Gastrocnemius medialis (tissue), 4 donors: ENCODE data around the gene CARD8. TPM values are rescaled to one million over a fixed set of nuclear protein-coding genes. Genes with fewer than 3 reads are reported as not detected.

Experiments
- ATAC-seq, 2 donors: fragments of 150-250 bp; one replicate each; pipeline ENCODE4 v1.9.1; 2016
- DNase-seq, 2 donors: peaks; one replicate each; pipeline ENCODE4 v3.0.0-alpha.2; 2019
- H3K27ac ChIP-seq, 4 donors: fragments of 200-600 bp; sonication (generic); 1 replicate in 1 of 4; 2 replicates in 3 of 4; pipeline ENCODE4 v1.5.1; 2016 to 2018; ENCODE audit warnings: mild to moderate bottlenecking in 2 of 4, moderate library complexity in 1 of 4
- H3K27me3 ChIP-seq, 3 donors: fragments of 200-600 bp; sonication (generic) in 2 of 3; 1 replicate in 1 of 3; 2 replicates in 2 of 3; pipeline versions ENCODE4 v1.5.1 to v1.6.0; 2016 to 2019; ENCODE audit warnings: mild to moderate bottlenecking in 1 of 3, moderate library complexity in 1 of 3
- H3K36me3 ChIP-seq, 2 donors: fragments of 200-600 bp; sonication (generic) in 1 of 2; one replicate each; pipeline ENCODE4 v1.5.1; 2017 to 2018
- H3K4me1 ChIP-seq, 2 donors: fragments of 200-600 bp; sonication (generic) in 1 of 2; one replicate each; pipeline ENCODE4 v1.5.1; 2016 to 2017; ENCODE audit warnings: mild to moderate bottlenecking in 2 of 2
- H3K4me3 ChIP-seq, 4 donors: fragments of 200-600 bp; sonication (generic) in 3 of 4; 1 replicate in 1 of 4; 2 replicates in 3 of 4; pipeline ENCODE4 v1.5.1; 2016 to 2019; ENCODE audit warnings: mild to moderate bottlenecking in 2 of 4
- H3K9me3 ChIP-seq, 3 donors: fragments of 200-600 bp; sonication (generic) in 2 of 3; 1 replicate in 1 of 3; 2 replicates in 2 of 3; pipeline ENCODE4 v1.5.1; 2016 to 2019
- CTCF ChIP-seq, 5 experiments: fragments of 450-650 bp in 3 of 5; fragments of 200-600 bp in 2 of 5; sonication (generic) in 2 of 5; IDR thresholded peaks in 4 of 5; conservative IDR thresholded peaks in 1 of 5; 1 replicate in 4 of 5; 2 replicates in 1 of 5; pipeline ENCODE4 v1.5.1; 2016 to 2019; ENCODE audit warnings: antibody characterized with exemption in 5 of 5, mild to moderate bottlenecking in 3 of 5, moderate library complexity in 3 of 5
- POLR2A ChIP-seq, 2 donors: fragments of 450-650 bp; IDR thresholded peaks; one replicate each; pipeline ENCODE4 v1.6.1; 2017; ENCODE audit warnings: antibody characterized with exemption in 2 of 2, mild to moderate bottlenecking in 2 of 2, moderate library complexity in 2 of 2
- in situ Hi-C, 4 donors: fragments of 200-750 bp; cut with MboI; loops; one replicate each; pipeline versions ENCODE4 v1.15.0 to v1.8.0; 2017; ENCODE audit warnings: low sequenced_read_pairs in 4 of 4
- intact Hi-C: fragments of 100-400 bp; cut with DNase I; formaldehyde crosslinking; loops from one replicate; pipeline ENCODE4 v1.15.1; 2023; ENCODE audit warnings: low total_unique reads
- total RNA-seq, 4 donors: library from RNA; depleted of rRNA; stranded (reverse); fragments of >200 nt; gene quantifications; one replicate each; pipeline versions ENCODE4 v1.1.0 to v1.2.3, GENCODE V29; 2016

The CARD8 gene
- total RNA-seq, 4 donors from 2014 or later, result 15.7 to 23.3 (median 20.2) TPM

- Histone ChIP-seq H3K27me3 (no peaks in the 10 kb centered on the region), H3K27ac (peak overlapping the region; percentile 95 to 99 (median 98)), H3K4me3 (peak overlapping the region; percentile 90 to 95 (median 93)), H3K36me3 (peaks cover 0 to 15% of the 10 kb centered on the region in 2 donors), H3K9me3 (no peaks in the 10 kb centered on the region), H3K4me1 (peaks cover 6 to 15% of the 10 kb centered on the region in 2 donors)
- TF ChIP-seq CTCF (IDR thresholded peaks at IDR 0.05 in 4 of 5, conservative IDR thresholded peaks at IDR 0.05 in 1 of 5), result no peak
- no peak for TF ChIP-seq POLR2A (IDR thresholded peaks at IDR 0.05)
- ATAC-seq (no peak), DNase-seq (no peak)
- in situ Hi-C loops, result loop anchor here in 2 of 4 donors (25.0 kb wide), 1 partner anchor 209 kb away; no protein-coding TSS in a partner anchor
- intact Hi-C loops, result loop anchor here (1.0 to 2.0 kb wide), 2 partner anchors 34 to 85 kb away; no protein-coding TSS in a partner anchor
Observed at GRCh38 chr19:48170817-48171347, 84.8 kb downstream of the CARD8 start.

- in situ Hi-C loops, result loop anchor here in 2 of 4 donors (25.0 kb wide), 1 partner anchor 208 kb away; no protein-coding TSS in a partner anchor
Observed at GRCh38 chr19:48169939-48170803, 85.5 kb downstream of the CARD8 start, which contains the start of the genes LIG1 and ZSWIM9. Gene LIG1 (minus strand): TSS chr19:48170344. CDS start chr19:48165566, 4,778 bp downstream. Gene ZSWIM9 (plus strand): TSS chr19:48170680. CDS start chr19:48171803, 1,123 bp downstream.

GRCh38 chr19:48169578-48169938 lies 86.2 kb downstream of the CARD8 start:
- no peak for TF ChIP-seq CTCF (IDR thresholded peaks at IDR 0.05 in 4 of 5, conservative IDR thresholded peaks at IDR 0.05 in 1 of 5)
- no peak for TF ChIP-seq POLR2A (IDR thresholded peaks at IDR 0.05)
- in situ Hi-C loops (loop anchor here in 2 of 4 donors (25.0 kb wide), 1 partner anchor 207 kb away; no protein-coding TSS in a partner anchor), intact Hi-C loops (no loop called here)
- Histone ChIP-seq H3K4me3 (peak overlapping the region; percentile 90 to 95 (median 93)), H3K4me1 (peaks cover 6 to 15% of the 10 kb centered on the region in 2 donors), H3K27ac (peak overlapping the region; percentile 95 to 99 (median 98)), H3K36me3 (peaks cover 0 to 13% of the 10 kb centered on the region in 2 donors), H3K9me3 (no peaks in the 10 kb centered on the region), H3K27me3 (no peaks in the 10 kb centered on the region)
- ATAC-seq (peak; percentile 8 to 38), DNase-seq (peak; percentile 12 to 66)

More at GRCh38 chr19:48169939-48170803, 85.5 kb downstream of the CARD8 start, which contains the start of the genes LIG1 and ZSWIM9:
- Histone ChIP-seq H3K36me3 (peaks cover 0 to 15% of the 10 kb centered on the region in 2 donors), H3K4me3 (peak within 1 kb of the TSS; percentile 90 to 95 (median 93)), H3K27ac (peak within 1 kb of the TSS; percentile 95 to 99 (median 98)), H3K27me3 (no peaks in the 10 kb centered on the region), H3K9me3 (no peaks in the 10 kb centered on the region), H3K4me1 (peaks cover 6 to 15% of the 10 kb centered on the region in 2 donors)
- intact Hi-C loops, result loop anchor here (1.0 to 2.0 kb wide), 2 partner anchors 35 to 86 kb away; no protein-coding TSS in a partner anchor
- TF ChIP-seq POLR2A (IDR thresholded peaks at IDR 0.05), result no peak
- TF ChIP-seq CTCF (IDR thresholded peaks at IDR 0.05 in 4 of 5, conservative IDR thresholded peaks at IDR 0.05 in 1 of 5), result peak in 2 of 5 experiments; percentile 32 to 35
- peak; percentile 75 to 78 for DNase-seq
- ATAC-seq, result peak; percentile 96 to 97

- Histone ChIP-seq H3K27me3 (no peaks in the 10 kb centered on the region), H3K27ac (no peak overlapping the region), H3K4me3 (no peak overlapping the region), H3K4me1 (peaks cover 6 to 15% of the 10 kb centered on the region in 2 donors), H3K9me3 (no peaks in the 10 kb centered on the region), H3K36me3 (peaks cover 0 to 7% of the 10 kb centered on the region in 2 donors)
- ATAC-seq, result no peak
- TF ChIP-seq CTCF (IDR thresholded peaks at IDR 0.05 in 4 of 5, conservative IDR thresholded peaks at IDR 0.05 in 1 of 5) (no peak), POLR2A (IDR thresholded peaks at IDR 0.05) (no peak)
- intact Hi-C loops (no loop called here), in situ Hi-C loops (loop anchor here in 2 of 4 donors (25.0 kb wide), 1 partner anchor 206 kb away; no protein-coding TSS in a partner anchor)
- DNase-seq, result no peak
Observed at GRCh38 chr19:48168689-48169088, 87.0 kb downstream of the CARD8 start.
